ENCODE measurements around the gene STRAP.

Gene STRAP

DNA sequence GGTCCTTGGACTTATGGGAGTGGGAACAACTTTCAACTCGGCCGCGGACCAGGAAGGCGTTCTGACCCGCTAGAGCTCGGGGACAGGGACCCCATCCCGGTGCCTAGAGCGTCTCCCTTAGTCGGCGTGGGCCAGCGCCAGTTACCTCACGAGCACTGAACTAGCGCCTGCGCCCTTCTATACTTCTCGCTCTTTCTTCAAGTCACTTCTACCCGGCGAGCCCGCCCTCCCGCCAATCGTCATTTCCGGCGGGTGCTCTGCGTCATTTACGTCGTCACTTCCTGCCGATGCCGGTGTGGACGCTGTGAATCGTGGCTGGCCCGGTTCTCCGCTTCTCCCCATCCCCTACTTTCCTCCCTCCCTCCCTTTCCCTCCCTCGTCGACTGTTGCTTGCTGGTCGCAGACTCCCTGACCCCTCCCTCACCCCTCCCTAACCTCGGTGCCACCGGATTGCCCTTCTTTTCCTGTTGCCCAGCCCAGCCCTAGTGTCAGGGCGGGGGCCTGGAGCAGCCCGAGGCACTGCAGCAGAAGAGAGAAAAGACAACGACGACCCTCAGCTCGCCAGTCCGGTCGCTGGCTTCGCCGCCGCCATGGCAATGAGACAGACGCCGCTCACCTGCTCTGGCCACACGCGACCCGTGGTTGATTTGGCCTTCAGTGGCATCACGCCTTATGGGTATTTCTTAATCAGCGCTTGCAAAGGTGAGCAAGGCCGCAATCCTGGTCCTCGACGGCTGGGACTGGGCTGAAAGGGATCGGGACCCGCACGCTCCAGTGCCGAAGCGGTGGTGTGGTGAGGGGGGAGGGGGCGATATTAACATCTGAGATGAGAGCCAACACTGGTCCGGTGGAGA is at the start of gene STRAP:
Gene STRAP, plus strand, starts transcription at position 270 of the 854 bp plus-strand sequence. Its CDS starts 321 bp downstream, at position 591.
- peak; percentile 91 for FAIRE-seq
- peak; percentile 74 for DNase-seq (ENCODE audit: insufficient read length, low spot score)

- DNase-seq (ENCODE audit: insufficient read length, low spot score) (no peak), FAIRE-seq (no peak)
These were observed 47.6 kb upstream of the STRAP start for GRCh38 chr12:15834575-15834974.

DNA sequence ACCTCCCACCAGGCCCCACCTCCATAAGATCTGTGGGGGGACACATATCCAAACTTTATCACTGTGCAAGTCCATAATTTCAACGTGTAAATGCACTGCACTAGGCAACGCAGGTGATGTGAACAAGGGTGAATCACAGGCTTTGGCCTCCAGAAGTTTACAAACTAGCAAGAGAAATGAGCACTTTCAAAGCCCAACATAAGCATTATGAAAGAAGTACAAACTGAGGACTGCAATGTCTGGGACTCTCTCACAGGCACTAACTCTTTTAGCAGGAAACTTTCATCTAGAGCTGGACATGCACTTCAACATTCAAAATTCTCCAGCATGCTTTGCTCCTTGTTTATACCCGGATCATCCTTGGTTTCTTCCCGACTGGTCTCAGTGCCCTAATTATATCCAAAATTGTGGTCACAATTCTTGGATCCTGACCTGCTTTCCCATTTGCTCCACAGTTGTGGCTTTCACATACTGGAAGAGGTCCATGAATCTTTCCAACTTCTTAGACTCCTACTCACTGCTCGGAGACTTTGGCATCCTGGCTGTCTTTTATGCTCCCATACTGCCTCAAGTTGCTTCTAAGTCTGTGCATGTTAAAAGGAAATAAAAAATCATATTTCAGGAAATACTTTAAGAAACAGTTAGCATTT is 44.9 kb upstream of the STRAP start:
- no peak for FAIRE-seq
- DNase-seq (ENCODE audit: insufficient read length, low spot score), result no peak

DNA sequence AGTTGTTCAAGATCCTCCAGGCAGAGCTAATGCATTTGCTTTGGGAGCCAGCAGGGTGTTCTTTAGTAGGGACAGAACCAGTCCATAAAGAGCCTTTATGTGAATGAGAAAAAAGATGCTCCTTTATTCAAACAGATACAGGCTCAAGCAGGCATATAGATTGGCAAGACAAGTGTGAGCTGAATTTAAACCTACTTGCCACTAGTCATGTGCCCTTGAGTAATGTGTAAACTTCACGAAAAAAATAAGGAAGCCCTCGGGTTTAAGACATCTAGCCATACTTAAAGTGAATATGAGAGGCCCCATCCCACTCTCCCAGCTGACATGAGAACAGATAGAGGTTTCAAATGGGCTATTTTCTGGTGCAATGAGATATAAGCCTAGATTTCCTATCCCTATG is 43.1 kb upstream of the STRAP start:
- no peak for DNase-seq (ENCODE audit: insufficient read length, low spot score)
- no peak for FAIRE-seq

DNA sequence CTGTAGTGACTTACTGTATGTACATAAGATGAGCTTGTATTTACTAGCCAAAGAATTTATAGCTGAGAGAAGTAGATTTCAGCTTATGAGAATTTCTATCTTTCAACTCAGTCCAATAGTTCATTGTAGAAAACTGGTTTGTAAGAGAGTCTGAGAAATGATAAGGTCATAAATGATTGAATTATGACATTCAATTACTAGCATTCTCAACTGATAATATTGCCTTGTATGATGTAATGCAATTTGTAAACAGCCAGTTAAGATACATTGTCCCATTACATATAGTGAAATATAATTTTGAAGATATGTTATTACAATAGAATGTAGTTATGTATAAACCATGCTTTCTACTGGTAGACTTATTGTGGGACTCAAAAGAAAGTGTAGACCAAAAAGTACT is 42.5 kb upstream of the STRAP start:
- no peak for FAIRE-seq
- DNase-seq (ENCODE audit: insufficient read length, low spot score), result no peak

- FAIRE-seq (no peak), DNase-seq (ENCODE audit: insufficient read length, low spot score) (no peak)
These were observed 40.1 kb upstream of the STRAP start for GRCh38 chr12:15842108-15842507.

- DNase-seq (ENCODE audit: insufficient read length, low spot score) (no peak), FAIRE-seq (no peak)
These were observed 35.3 kb upstream of the STRAP start for GRCh38 chr12:15846887-15847286.

DNA sequence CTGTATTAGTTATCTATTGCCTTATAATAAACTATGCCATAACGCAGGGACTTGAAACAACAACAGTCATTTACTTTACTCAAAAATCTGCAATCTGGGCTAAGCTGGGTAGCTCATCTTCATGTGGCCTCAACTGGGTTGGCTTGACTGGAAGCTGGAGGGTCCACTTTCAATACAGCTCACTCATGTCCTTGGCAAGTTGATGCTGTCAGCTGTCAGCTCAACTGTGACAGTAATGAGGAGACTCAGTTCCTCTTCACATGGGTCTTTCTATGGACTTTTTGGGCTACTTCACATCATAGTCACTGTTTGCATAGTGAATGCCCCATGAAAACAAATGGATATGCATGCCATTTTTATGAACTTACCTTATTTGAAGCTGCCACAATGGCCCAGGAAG is 33.6 kb upstream of the STRAP start:
- FAIRE-seq (no peak), DNase-seq (ENCODE audit: insufficient read length, low spot score) (no peak)

GRCh38 chr12:15851045-15851620 is 31.1 kb upstream of the STRAP start:
- FAIRE-seq (no peak), DNase-seq (ENCODE audit: insufficient read length, low spot score) (no peak)

GRCh38 chr12:15851919-15852318 is 30.3 kb upstream of the STRAP start:
- FAIRE-seq, result no peak
- no peak for DNase-seq (ENCODE audit: insufficient read length, low spot score)

DNA sequence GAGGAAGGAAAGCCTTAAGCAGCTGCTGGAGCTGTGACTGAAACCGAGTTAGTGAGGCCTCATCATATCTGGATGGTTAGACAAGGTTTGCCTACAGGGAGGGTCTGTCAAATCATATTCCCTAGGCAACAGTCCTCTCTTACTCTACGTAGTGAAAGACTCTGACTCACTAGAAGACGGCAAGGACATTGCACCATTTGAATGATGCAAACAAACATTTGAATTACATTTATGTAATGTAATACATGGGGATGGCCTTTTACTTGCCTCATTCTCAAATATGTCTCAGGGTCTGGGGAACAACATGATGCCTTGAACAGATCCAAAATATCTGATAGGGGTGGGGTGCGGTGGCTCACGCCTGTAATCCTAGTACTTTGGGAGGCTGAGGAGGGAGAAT is 29.8 kb upstream of the STRAP start:
- DNase-seq (ENCODE audit: insufficient read length, low spot score), result no peak
- no peak for FAIRE-seq

DNA sequence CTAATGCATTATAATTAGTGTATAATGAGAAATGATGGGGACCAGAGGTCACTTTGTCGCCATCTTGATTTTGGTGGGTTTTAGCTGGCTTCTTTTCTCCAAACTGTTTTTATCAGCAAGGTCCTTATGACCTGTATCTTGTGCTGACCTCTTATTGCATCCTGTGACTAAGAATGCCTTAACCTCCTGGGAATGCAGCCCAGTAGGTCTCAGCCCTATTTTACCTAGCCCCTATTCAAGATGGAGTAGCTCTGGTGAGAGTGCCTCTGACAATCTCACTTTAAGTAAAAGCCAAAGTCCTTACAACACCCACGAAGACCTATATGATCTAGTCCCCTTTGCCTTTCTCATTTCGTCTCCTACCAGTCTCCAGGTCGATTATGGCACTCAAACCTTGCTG is 28.3 kb upstream of the STRAP start:
- DNase-seq (ENCODE audit: insufficient read length, low spot score) (no peak), FAIRE-seq (no peak)

DNA sequence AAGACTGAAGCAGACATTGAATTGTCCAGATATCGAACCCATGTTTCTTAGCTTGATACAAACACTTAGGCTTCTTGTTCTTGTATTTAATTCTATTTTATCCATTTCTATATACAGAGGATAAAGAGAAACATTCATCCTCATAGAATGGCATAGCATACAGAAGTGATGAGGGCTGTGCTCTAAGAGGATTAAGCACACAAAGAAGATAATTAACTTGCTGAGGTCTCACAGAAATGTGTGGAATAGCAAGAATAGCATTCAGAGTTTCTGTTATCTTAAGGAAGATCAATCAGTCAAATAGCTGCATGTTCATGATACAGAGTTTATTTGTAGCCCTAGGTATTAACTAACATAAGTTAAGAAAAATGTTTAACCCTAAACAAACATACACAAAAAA is 27.3 kb upstream of the STRAP start:
- FAIRE-seq (no peak), DNase-seq (ENCODE audit: insufficient read length, low spot score) (no peak)

DNA sequence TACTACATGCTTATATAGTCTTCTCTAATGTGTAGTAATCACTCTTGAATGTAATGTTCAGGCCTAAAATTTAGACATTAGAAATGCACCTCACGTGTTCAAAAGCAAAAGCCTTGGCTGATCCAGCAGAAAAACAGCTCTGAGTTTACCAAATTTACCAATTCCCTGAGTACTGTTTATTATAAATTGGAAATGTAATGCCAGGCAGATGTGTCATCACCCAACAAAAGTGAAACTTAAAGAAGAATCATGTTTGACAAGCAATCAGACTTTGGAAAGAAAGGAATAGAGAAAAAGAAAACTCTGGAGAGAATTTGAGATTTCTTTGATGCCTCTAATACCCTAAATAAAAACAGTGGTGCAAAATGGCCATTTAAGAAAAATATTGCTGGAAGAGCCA is 26.5 kb upstream of the STRAP start:
- DNase-seq (ENCODE audit: insufficient read length, low spot score) (no peak), FAIRE-seq (no peak)

DNA sequence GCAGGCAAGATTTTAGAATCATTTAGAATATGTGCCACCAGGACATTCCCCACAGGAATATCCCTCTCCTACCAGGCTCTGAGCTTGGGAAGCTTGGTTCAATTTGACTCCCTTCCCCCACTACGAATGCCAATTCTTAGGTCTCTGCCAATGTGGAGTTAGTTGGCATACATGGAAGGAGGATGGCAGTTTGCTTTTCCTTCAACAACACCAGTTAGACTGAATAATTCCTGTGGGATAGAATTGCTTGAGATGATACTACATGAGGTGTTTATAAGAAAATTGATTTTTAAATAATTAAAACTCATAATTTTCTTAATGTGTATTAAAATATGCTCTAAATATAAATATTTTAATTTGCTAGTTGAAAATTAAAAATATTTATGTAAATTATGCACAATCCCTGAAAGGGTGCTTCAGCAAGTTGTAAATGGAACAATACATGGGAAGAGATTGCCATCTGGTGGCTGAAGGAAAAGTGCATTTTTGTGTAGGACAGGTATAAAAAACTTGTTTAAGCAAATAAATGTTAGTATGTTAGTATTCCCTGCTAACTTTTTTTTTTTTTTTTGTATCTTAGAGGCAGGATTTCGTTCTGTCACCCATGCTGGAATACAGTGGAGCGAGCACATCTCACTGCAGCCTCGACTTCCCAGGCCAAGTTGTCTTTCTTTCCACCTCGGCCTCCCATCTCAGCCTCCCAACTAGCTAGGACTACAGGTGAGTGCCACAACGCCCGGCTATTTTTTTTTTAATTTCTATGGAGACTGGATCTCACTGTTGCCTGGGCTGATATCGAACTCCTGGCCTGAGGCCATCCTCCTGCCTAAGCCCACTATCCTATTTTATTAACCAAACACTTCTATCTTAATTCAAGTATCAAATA is 25.8 kb upstream of the STRAP start:
- DNase-seq (ENCODE audit: insufficient read length, low spot score) (peak; percentile 26), FAIRE-seq (no peak)

GRCh38 chr12:15858353-15858752 is 23.8 kb upstream of the STRAP start:
- FAIRE-seq (no peak), DNase-seq (ENCODE audit: insufficient read length, low spot score) (no peak)

DNA sequence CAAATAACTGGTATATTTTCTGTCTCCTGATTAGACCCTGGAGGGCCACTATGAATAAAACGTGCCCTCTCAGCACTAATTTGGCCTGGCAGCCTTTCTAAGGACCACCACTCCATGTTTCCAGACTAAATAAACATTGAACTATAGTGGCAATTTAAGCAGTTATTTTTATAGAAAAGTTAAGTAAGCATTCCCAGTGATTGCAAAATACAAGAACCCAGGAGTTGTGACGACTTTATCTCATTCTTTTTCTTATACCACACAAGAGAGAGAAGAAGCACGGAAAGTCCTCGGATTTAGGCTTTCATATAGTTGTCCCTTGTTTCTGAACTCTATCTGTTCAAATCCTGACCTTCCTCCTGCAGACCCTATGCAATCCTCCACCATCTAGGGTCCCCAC is 23.1 kb upstream of the STRAP start:
- FAIRE-seq (no peak), DNase-seq (ENCODE audit: insufficient read length, low spot score) (no peak)

DNA sequence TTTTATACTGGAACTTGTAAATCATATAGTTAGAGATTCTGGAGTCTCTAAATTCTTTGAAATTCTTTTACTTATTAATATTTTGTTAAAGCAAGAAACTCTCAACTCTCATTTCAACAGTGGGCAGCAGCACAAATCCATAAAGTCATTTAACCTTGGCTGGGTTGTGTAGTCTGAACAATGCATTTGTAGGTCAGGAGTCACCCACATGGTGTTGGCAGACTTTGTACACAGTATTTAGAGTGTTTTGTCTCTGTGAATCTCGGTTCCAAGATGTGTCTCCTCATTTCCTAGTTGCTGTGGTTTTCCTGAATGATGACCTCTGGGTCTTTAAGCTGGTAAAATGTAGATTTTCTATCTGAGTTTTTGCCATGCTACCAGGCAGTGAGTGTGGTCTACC is 20.8 kb upstream of the STRAP start:
- DNase-seq (ENCODE audit: insufficient read length, low spot score) (no peak), FAIRE-seq (no peak)

DNA sequence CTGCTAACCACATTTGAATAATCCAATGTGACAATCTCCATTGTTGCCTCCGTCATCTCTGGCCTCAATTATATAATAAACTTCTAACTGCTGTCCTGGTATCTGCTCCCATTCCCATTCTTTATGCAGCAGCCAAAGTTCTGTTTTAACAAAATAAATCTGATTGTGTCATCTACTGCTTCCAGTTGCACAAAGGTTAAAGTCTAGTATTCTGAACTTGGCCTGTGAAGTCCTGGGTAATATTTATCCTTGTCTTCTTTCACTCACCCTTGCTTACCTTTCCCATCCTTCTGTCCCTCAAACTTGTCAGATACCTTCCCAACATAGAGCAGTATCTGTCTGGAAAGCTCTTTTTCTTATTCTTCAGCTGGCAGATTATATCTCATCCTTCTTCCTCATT is 19.3 kb upstream of the STRAP start:
- DNase-seq (ENCODE audit: insufficient read length, low spot score) (no peak), FAIRE-seq (no peak)

GRCh38 chr12:15863372-15863771 is 18.8 kb upstream of the STRAP start:
- FAIRE-seq (no peak), DNase-seq (ENCODE audit: insufficient read length, low spot score) (no peak)

DNA sequence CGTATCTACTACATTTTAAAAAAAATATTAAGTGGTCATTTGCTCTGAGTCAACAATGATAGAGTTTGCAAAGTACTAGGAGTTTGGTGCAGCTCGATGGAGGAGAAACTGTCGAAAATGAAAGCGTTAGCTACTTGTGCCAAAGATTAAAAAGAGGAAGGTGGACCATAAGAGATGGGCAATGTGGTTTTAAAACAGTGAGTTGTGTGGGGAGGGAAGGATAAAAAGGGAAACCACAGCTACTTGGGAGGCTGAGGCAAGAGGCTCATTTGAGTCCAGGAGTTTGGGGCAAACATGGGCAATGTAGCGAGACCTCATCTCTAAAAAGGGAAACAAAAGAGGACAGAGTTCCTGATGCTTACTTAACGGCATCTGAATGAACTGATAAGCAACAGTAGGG is 18.2 kb upstream of the STRAP start:
- no peak for FAIRE-seq
- no peak for DNase-seq (ENCODE audit: insufficient read length, low spot score)
